ENCODE data around the gene APPBP2.

APPBP2 gene

DNA sequence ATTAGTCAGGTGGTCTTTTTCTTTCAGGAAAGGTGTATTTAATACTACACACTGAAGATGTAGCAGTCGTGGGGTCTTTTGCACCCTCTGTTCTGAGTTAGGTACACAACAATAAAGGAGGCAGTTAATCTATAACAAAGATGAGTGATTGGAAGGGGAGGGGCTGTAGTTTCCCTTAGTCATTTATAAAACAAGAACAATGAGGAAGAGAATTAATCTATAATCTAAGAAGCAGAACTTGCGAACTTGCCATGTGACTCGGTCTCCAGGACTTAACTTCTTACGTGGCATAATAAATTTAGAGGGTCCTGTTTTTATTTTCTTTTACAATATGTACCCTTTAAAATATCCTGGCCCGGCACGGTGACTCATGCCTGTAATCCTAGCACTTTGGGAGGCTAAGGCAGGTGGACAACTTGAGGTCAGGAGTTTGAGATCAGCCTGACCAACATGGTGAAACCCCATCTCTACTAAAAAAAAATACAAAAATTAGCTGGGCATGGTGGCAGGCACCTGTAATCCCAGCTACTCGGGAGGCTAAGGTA, 8.6 kb upstream of the APPBP2 start:
- no peak for DNase-seq (ENCODE audit: low spot score)
- CTCF ChIA-PET = interaction anchor here (0.6 kb wide), 1 partner anchor 27 kb away, joined by 4 read pairs; no protein-coding TSS in a partner anchor
- no peak overlapping the region for H3K27ac ChIP-seq
- POLR2A ChIA-PET (ENCODE audit: low non-redundant PET) = no interaction called here
- TF ChIP-seq, protein P1, sequence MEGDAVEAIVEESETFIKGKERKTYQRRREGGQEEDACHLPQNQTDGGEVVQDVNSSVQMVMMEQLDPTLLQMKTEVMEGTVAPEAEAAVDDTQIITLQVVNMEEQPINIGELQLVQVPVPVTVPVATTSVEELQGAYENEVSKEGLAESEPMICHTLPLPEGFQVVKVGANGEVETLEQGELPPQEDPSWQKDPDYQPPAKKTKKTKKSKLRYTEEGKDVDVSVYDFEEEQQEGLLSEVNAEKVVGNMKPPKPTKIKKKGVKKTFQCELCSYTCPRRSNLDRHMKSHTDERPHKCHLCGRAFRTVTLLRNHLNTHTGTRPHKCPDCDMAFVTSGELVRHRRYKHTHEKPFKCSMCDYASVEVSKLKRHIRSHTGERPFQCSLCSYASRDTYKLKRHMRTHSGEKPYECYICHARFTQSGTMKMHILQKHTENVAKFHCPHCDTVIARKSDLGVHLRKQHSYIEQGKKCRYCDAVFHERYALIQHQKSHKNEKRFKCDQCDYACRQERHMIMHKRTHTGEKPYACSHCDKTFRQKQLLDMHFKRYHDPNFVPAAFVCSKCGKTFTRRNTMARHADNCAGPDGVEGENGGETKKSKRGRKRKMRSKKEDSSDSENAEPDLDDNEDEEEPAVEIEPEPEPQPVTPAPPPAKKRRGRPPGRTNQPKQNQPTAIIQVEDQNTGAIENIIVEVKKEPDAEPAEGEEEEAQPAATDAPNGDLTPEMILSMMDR (conservative IDR thresholded peaks at IDR 0.05; ENCODE audit: low read depth) = no peak

DNA sequence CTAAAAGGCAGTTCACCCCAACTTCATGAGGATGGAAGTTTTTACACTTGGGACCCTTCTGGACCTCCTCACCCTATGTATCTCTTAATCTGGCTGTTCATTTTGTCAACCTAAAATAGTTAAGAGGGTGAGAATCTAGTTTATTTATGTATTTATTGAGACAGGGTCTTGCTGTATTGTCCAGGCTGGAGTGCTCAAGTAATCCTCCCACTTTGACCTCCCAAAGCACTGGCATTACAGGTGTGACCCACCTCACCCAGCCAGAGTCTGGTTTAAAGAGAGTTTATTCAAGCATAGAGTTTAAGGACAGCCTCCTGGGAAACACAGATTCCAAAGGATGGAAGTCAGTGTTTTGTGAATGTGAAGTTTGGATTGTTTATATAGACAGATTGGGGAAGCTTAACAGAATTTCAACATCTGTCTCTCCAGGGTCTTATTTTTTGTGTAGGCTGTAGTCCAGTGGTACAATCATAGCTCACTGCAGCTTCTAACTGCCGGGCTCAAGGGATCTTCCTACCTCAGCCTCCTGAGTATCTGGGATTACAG, 8.0 kb upstream of the APPBP2 start:
- ChIA-PET POLR2A (ENCODE audit: low non-redundant PET) (no interaction called here), CTCF (interaction anchor here (0.6 kb wide), 1 partner anchor 28 kb away, joined by 4 read pairs; no protein-coding TSS in a partner anchor)
- TF ChIP-seq, protein P1 (conservative IDR thresholded peaks at IDR 0.05; ENCODE audit: low read depth) = no peak
- DNase-seq (ENCODE audit: low spot score) = no peak
- H3K27ac ChIP-seq = no peak overlapping the region

DNA sequence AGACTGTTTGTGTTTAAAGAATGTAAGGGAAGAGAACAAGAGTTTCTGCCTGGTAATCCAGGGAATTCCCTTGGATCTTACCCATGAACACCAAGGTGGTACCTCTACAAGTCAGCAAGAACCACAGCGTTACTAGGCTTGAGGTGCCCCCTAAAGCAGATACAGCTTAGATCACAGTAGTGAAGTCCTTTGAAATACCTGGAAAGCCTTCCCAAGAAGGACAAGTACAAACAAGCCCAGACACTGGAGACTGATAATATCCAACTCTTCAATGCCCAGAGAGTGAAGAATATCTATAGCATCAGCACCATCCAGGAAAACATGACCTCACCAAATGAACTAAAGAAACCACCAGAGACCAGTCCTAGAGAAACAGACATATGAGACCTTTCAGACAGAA, 3.8 kb upstream of the APPBP2 start:
- TF ChIP-seq, protein P1 (conservative IDR thresholded peaks at IDR 0.05; ENCODE audit: low read depth) = no peak
- no peak for DNase-seq (ENCODE audit: low spot score)
- ChIA-PET POLR2A (ENCODE audit: low non-redundant PET) (no interaction called here), CTCF (interaction anchor here (0.6 kb wide), 2 partner anchors 16 to 150 kb away, joined by 3 to 4 read pairs; no protein-coding TSS in a partner anchor)
- H3K27ac ChIP-seq = no peak overlapping the region

DNA sequence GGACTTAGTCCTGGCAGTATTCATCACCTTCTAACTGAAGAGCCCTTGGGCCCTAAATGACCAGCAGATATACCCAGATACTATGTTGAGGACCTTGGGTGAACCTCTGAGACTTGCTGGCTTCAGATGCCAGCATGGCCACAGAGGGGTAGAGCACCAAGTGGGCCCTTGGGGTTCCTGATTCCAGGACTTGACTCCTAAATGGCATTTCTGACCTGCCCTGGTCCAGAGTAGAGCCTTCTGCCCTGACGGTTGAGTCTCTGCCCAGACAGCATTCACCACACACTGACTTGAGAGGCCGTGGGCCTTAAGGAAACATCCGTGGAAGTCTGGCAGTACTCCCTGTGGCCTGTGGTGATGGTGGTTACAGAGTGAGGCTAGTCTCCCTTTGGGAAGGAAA, 2.8 kb upstream of the APPBP2 start:
- ChIA-PET CTCF (interaction anchor here (0.6 kb wide), 1 partner anchor 1405 kb away, joined by 3 read pairs; no protein-coding TSS in a partner anchor), POLR2A (ENCODE audit: low non-redundant PET) (no interaction called here)
- no peak for DNase-seq (ENCODE audit: low spot score)
- TF ChIP-seq, protein P1 (conservative IDR thresholded peaks at IDR 0.05; ENCODE audit: low read depth) = no peak
- no peak overlapping the region for H3K27ac ChIP-seq

DNA sequence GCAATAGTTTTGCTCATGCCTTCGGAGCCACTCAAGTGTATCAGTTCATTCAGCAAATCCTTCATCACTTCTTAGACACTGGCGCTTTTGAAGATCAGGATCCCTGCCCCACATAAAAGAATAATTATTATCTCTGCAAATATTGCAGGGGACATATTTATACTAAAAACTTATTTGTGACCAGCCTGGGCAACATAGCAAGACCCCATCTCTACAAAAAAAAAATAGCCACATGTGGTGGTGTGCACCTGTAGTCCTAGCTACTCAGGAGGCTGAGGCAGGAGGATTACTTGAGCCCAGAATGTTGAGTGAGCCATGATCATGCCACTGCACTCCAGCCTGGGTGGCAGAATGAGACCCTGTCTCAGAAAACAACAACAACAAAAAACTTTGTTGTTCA, 1.7 kb upstream of the APPBP2 start:
- TF ChIP-seq, protein P1 (conservative IDR thresholded peaks at IDR 0.05; ENCODE audit: low read depth) = no peak
- ChIA-PET POLR2A (ENCODE audit: low non-redundant PET) (no interaction called here), CTCF (interaction anchor here (0.5 to 0.7 kb wide), 4 partner anchors 118 to 1733 kb away, joined by 3 to 4 read pairs (median 4); no protein-coding TSS in a partner anchor)
- no peak overlapping the region for H3K27ac ChIP-seq
- no peak for DNase-seq (ENCODE audit: low spot score)

DNA sequence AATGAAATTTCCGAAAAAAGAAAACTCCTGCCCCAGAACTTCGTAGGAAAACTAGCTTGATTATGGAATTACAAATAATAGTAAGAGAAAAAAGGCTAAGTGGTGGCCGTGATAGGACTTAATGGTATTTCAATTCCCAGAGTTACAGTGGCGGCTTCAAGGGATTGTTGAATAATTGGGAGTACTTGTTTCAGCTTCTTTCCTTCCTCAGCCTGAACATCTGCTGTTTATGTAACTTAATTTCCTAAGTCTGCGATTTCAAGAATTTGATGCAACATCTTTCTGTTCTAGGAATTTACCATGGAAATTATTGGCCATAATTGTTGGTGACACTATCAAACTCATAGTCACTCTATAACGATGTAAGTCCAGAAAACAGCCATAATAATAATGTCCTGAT, 684 bp upstream of the APPBP2 start:
- CTCF ChIA-PET = interaction anchor here (0.6 kb wide), 1 partner anchor 1862 kb away, joined by 3 read pairs; no protein-coding TSS in a partner anchor
- no peak overlapping the region for H3K27ac ChIP-seq
- POLR2A ChIA-PET (ENCODE audit: low non-redundant PET) = interaction anchor here (0.6 to 1.3 kb wide), 2 partner anchors 29 to 51 kb away, joined by 3 read pairs; no protein-coding TSS in a partner anchor
- TF ChIP-seq, protein P1 (conservative IDR thresholded peaks at IDR 0.05; ENCODE audit: low read depth) = no peak
- no peak for DNase-seq (ENCODE audit: low spot score)

Measured in RWPE1 (cell line).